PC-9 (cell line): ENCODE measurements around the gene CNN2. TPM values are rescaled to one million over a fixed set of nuclear protein-coding genes. Genes with fewer than 3 reads are reported as not detected.

Source experiments
- BruUV-seq: library from RNA; stranded (reverse); fragments of 400-500 nt; replicated peaks from 2 replicates; lab custom pipeline; 2021; lab: Mats Ljungman, UMichigan
- CTCF ChIA-PET: fragments of 300-600 bp; sonication (Branson Sonifier 250); formaldehyde crosslinking; loops from one replicate; lab custom pipeline; 2022; ENCODE audit warnings: antibody characterized with exemption; lab: Charles Lee
- POLR2A ChIA-PET: fragments of 300-600 bp; sonication (Branson Sonifier 250); formaldehyde crosslinking; loops from one replicate; lab custom pipeline; 2022; ENCODE audit warnings: antibody characterized with exemption; ENCODE audit not compliant: unreplicated experiment; lab: Charles Lee
- DNase-seq, 2 experiments: peaks; one replicate each; pipeline versions ENCODE4 v3.0.0 to v3.0.0-alpha.2; 2015 to 2022; ENCODE audit warnings: mixed read lengths in 1 of 2
- H2AFZ ChIP-seq: fragments of 200-600 bp; sonication (generic); 2 replicates; pipeline ENCODE4 v1.8.1; 2017; ENCODE audit warnings: antibody characterized with exemption
- H3F3A ChIP-seq: fragments of 200-600 bp; sonication (generic); 2 replicates; pipeline ENCODE4 v1.8.1; 2017; ENCODE audit warnings: antibody characterized with exemption, mild to moderate bottlenecking, low read depth; ENCODE audit not compliant: insufficient read depth
- H3K27ac ChIP-seq: fragments of 200-600 bp; sonication (generic); 2 replicates; pipeline ENCODE4 v1.6.1; 2016; ENCODE audit warnings: mixed run types
- H3K27me3 ChIP-seq: fragments of 200-600 bp; sonication (generic); 2 replicates; pipeline ENCODE4 v1.6.1; 2016; ENCODE audit warnings: low read depth, mixed run types; ENCODE audit not compliant: insufficient read depth
- H3K36me3 ChIP-seq: fragments of 200-600 bp; sonication (generic); 2 replicates; pipeline ENCODE4 v1.6.1; 2016; ENCODE audit warnings: low read depth, mixed run types
- H3K4me1 ChIP-seq: fragments of 200-600 bp; sonication (generic); replicated peaks from 2 replicates; pipeline ENCODE4 v1.6.1; 2016; ENCODE audit warnings: mixed run types; ENCODE audit not compliant: insufficient read depth
- H3K4me2 ChIP-seq: fragments of 200-600 bp; sonication (generic); 2 replicates; pipeline ENCODE4 v1.6.1; 2017; ENCODE audit warnings: mixed run types
- H3K4me3 ChIP-seq: fragments of 200-600 bp; sonication (generic); 2 replicates; pipeline ENCODE4 v1.6.1; 2016; ENCODE audit warnings: mixed run types
- H3K79me2 ChIP-seq: fragments of 200-600 bp; sonication (generic); 2 replicates; pipeline ENCODE4 v1.6.1; 2017; ENCODE audit warnings: low read depth, mixed run types
- H3K9me2 ChIP-seq: fragments of 200-600 bp; sonication (generic); 2 replicates; pipeline ENCODE4 v1.8.1; 2017; ENCODE audit warnings: mild to moderate bottlenecking; ENCODE audit not compliant: insufficient read depth
- H3K9me3 ChIP-seq: fragments of 200-600 bp; sonication (generic); 2 replicates; pipeline ENCODE4 v1.8.1; 2016; ENCODE audit warnings: low read depth; ENCODE audit not compliant: insufficient read depth
- H4K20me1 ChIP-seq: fragments of 200-600 bp; sonication (generic); 2 replicates; pipeline ENCODE4 v1.8.1; 2017; ENCODE audit not compliant: insufficient read depth
- EZH2 ChIP-seq: fragments of 200-600 bp; sonication (generic); IDR thresholded peaks from 2 replicates; pipeline ENCODE4 v1.8.0; 2017; ENCODE audit warnings: antibody characterized with exemption, low read depth
- intact Hi-C: fragments of 100-400 bp; cut with micrococcal nuclease; formaldehyde crosslinking; loops from one replicate; pipeline ENCODE4 v1.10.0; 2022; ENCODE audit not compliant: unreplicated experiment
- total RNA-seq: library from RNA; stranded (reverse); gene quantifications from 2 replicates; pipeline ENCODE4 v1.2.3, GENCODE V29; 2021
- TF ChIP-seq, protein P1 (sequence below): fragments of 200-600 bp; sonication (generic); conservative IDR thresholded peaks from 2 replicates; pipeline ENCODE4 v1.6.1; 2017; ENCODE audit warnings: mixed run types, antibody characterized with exemption, mild to moderate bottlenecking, moderate library complexity

The CNN2 gene
- total RNA-seq, 1 experiment from 2014 or later = 206 TPM

DNA sequence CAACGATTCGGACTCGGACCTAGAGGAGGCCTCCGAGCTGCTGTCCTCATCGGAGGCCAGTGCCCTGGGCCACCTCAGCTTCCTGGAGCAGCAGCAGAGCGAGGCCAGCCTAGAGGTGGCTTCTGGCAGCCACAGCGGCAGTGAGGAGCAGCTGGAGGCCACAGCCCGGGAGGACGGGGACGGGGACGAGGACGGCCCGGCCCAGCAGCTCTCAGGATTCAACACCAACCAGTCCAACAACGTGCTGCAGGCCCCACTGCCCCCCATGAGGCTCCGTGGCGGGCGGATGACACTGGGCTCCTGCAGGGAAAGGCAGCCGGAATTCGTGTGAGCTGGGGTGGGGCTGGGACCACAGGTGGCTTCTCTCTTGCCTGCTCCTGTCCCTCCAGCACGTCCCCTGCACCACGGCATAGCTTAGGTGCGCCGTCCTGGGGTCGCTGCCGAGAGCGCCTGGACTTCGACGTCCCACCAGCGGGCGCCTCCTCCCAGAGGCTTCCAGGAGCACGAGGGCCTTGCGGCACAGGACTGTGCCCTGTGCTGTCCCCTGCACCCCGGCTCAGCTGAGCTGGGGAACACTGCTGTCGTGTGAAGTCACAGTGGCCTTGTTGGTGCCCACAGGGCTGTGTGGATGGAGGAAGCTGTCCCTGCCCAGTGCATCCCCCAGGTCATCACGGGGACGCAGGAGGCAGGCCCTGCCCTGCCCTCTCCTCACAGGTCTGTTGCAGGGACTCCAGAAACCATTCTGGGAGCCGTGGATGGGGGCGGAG is 59.5 kb downstream of the CNN2 start:
- H2AFZ ChIP-seq = no peak overlapping the region
- no TSS peak for BruUV-seq
- ChIA-PET CTCF (no interaction called here), POLR2A (no interaction called here)
- H4K20me1 ChIP-seq = no peaks in the 10 kb centered on the region
- no peaks in the 10 kb centered on the region for H3K79me2 ChIP-seq
- no peaks in the 10 kb centered on the region for H3K9me3 ChIP-seq
- TF ChIP-seq EZH2 = no peak
- TF ChIP-seq, protein P1, sequence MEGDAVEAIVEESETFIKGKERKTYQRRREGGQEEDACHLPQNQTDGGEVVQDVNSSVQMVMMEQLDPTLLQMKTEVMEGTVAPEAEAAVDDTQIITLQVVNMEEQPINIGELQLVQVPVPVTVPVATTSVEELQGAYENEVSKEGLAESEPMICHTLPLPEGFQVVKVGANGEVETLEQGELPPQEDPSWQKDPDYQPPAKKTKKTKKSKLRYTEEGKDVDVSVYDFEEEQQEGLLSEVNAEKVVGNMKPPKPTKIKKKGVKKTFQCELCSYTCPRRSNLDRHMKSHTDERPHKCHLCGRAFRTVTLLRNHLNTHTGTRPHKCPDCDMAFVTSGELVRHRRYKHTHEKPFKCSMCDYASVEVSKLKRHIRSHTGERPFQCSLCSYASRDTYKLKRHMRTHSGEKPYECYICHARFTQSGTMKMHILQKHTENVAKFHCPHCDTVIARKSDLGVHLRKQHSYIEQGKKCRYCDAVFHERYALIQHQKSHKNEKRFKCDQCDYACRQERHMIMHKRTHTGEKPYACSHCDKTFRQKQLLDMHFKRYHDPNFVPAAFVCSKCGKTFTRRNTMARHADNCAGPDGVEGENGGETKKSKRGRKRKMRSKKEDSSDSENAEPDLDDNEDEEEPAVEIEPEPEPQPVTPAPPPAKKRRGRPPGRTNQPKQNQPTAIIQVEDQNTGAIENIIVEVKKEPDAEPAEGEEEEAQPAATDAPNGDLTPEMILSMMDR = no peak
- H3K36me3 ChIP-seq = 0 out of 2 replicates have a peak, but pooled peaks cover 3% of the 10 kb centered on the region
- H3K27ac ChIP-seq = no peak overlapping the region
- no peak overlapping the region for H3K4me3 ChIP-seq
- no peak for DNase-seq
- no peaks in the 10 kb centered on the region for H3K27me3 ChIP-seq
- intact Hi-C loops = no loop called here
- H3F3A ChIP-seq = peaks cover 7% of the 10 kb centered on the region; the same call in 1 of the 2 replicates
- H3K4me2 ChIP-seq = no peak overlapping the region
- H3K9me2 ChIP-seq = no peaks in the 10 kb centered on the region
- no peaks in the 10 kb centered on the region for H3K4me1 ChIP-seq

DNA sequence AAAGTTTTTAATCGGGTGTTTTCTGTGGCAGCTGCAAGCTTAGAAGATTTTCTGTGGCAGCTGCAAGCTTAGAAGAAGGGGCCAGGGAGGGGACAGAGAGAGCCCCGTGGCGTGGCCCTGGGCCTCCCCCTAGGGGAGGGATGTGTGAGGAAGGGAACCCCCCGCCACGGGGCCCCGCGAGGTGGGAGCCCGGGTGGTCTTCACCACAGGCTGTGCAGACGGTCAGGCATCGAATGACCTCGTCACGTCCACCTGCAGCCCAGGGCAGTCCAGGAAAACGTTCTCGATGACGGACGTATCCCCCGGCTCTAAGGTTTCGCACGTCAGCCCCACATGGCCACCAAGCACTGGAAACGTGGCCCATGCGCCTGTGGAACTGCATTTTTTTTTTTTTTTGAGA is 60.2 kb downstream of the CNN2 start:
- Histone ChIP-seq H3F3A (peaks cover 4% of the 10 kb centered on the region; the same call in 1 of the 2 replicates), H3K79me2 (no peaks in the 10 kb centered on the region), H3K4me3 (no peak overlapping the region), H3K27me3 (no peaks in the 10 kb centered on the region), H3K36me3 (0 out of 2 replicates have a peak, but pooled peaks cover 3% of the 10 kb centered on the region), H4K20me1 (no peaks in the 10 kb centered on the region), H3K9me3 (no peaks in the 10 kb centered on the region), H3K27ac (no peak overlapping the region), H3K4me1 (no peaks in the 10 kb centered on the region), H2AFZ (no peak overlapping the region), H3K4me2 (no peak overlapping the region), H3K9me2 (no peaks in the 10 kb centered on the region)
- BruUV-seq = TSS peak; percentile 19
- POLR2A ChIA-PET = interaction anchor here (0.7 kb wide), 1 partner anchor 334 kb away, joined by 3 read pairs; no protein-coding TSS in a partner anchor
- CTCF ChIA-PET = no interaction called here
- TF ChIP-seq, protein P1 = no peak
- no peak for TF ChIP-seq EZH2
- intact Hi-C loops = no loop called here
- no peak for DNase-seq

DNA sequence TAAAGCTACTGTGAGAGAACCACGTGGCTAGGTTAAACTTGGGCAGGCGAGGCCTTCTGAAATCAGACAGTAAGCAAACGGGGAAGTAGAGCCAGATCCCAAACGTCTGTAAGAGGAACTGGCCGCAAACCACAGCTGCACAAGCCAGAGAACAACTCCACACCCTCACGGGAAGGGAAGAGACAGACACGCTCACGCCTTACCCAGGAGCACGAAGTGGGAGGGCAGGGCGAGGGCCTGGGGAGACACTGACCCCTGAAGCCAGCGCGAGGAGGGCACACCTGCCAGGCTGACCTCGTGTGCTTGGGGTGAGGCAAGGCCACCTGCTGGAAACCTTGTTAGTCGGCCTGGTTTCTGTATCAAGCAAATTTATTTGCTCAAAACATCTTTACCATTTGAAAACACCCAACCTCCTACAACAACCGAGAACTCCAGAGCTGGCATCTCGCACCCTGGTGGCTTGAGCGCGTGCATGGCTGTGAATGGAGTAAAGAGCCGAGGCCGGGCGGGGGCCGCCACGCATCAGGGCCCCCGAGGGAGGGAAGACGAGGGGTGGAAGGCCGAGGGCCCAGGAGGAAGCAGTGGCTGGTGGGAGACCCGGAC is 61.5 kb downstream of the CNN2 start:
- Histone ChIP-seq H3K4me1 (no peaks in the 10 kb centered on the region), H3K9me3 (no peaks in the 10 kb centered on the region), H2AFZ (no peak overlapping the region), H3K79me2 (peaks cover 10% of the 10 kb centered on the region), H4K20me1 (peaks cover 2% of the 10 kb centered on the region; the same call in 1 of the 2 replicates), H3K36me3 (peaks cover 3% of the 10 kb centered on the region; the same call in 1 of the 2 replicates), H3K27ac (no peak overlapping the region), H3K4me3 (no peak overlapping the region), H3K27me3 (no peaks in the 10 kb centered on the region), H3K4me2 (no peak overlapping the region), H3F3A (peaks cover 3% of the 10 kb centered on the region; the same call in 1 of the 2 replicates), H3K9me2 (no peaks in the 10 kb centered on the region)
- DNase-seq = no peak
- ChIA-PET POLR2A (no interaction called here), CTCF (no interaction called here)
- no TSS peak for BruUV-seq
- intact Hi-C loops = no loop called here
- TF ChIP-seq EZH2 = no peak
- TF ChIP-seq, protein P1 = no peak
